HG02885 (cell line): ENCODE data around the gene MYLK.

Experiments
- ATAC-seq: cut with Tn5 transposase; IDR thresholded peaks from one replicate; pipeline ENCODE4 v1.9.1; 2021; ENCODE audit warnings: mild to moderate bottlenecking; ENCODE audit not compliant: unreplicated experiment, poor library complexity

Gene MYLK

DNA sequence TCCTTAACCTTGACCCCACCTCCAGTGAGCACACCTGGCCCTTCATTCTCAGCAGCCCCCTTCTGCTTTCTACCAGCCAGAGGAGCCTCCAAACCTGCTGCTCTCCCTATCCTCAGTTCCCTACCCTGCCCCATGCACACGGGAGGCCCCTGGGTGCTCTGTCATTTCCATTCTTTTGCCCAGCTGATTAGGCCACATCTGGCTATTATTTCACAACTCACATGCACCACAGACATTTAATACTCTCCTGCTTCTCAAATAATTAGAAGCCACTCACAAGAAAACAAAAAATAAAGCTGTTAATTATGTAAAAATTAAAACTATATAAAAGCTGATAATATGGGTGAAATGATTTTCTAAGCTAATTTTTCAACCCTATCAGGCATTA lies 50.7 kb downstream of the MYLK start:
- no peak for ATAC-seq

DNA sequence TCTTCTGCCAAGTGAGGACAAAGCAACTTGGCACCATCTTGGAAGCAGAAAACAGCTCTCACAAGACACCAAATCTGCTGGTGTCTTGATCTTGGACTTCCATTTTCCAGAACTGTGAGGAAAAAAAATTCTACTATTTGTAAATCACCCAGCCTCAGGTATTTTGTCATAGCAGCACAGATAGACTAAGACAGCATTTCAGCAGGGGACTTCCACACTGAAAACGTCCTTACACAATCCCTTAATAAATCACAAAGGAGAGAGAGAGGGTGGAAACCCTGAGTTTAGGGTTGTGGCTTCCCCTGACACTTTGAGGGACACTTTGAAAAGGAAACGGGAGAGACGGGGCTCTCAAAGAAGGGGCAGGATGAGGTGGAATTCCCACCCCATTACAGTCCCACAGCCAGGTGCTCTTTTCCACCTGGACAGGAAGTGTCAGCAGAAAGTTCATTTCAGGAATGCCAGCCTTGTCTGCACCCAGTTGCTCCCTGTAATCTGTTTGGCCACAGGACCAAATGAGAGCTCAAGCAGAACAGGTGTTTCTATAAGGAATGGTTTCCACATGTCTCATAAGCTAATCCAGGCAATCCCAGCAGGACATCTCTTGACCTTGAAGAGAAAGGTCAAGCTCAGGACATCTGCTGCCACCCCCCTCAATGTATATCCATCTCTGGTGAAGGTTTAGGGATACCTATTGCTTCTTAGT lies 51.3 kb downstream of the MYLK start:
- no peak for ATAC-seq

DNA sequence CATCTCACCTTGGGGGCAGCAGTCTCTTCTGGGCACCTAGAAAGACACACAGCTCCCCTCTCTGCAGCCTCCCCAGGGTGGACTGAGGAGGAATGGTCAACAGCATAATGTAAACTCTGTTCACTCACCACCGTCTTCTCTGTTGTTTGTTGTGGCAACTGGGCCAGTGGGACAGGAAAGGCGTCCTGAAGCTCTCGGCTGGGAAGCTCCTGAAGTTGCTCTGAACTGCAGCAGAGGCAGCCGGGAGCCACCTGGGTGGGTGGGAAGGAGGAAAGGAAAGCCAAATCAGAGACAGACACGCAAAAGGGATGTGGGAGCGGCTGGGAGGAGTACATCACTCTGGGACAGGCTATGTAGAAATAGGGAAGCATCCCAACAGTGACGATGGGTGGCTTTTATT lies 52.7 kb downstream of the MYLK start:
- ATAC-seq = no peak

DNA sequence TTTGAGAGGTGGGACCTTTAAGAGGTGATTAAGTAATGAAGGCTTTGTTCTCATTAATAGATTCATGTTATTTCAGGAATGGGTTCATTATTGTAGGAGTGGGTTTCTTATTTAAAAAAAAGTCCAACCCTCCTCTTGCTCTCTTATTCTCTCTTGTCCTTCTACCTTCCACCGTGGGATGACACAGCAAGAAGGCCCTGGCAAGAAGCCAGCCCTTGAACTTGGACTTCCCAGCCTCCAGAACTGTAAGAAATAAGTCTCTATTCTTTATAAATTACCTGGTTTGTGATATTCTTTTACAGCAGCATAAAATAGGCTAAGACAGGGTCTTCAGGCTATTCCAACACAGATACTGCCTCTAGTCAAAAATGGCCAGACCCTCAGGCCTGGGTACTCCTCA lies 62.2 kb downstream of the MYLK start:
- ATAC-seq = no peak

DNA sequence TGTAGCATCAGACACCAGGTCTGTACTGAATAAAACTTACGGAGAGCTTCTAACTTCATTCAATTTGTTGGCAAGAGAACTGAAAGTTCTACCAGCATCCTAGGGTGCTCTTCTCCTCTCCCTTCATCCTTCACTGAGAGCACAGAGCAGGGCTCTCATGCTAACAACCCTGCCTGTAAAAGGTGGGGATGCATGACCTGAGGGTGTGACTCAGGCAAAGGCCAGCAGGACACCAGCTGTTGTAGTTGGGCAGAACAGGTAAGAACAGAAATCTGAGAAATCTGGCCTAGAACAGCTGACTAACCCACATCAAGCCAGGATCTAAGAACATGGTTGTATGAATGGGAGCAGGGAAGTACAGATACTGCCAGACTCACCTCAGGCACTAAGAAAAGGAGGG lies 64.2 kb downstream of the MYLK start:
- no peak for ATAC-seq

DNA sequence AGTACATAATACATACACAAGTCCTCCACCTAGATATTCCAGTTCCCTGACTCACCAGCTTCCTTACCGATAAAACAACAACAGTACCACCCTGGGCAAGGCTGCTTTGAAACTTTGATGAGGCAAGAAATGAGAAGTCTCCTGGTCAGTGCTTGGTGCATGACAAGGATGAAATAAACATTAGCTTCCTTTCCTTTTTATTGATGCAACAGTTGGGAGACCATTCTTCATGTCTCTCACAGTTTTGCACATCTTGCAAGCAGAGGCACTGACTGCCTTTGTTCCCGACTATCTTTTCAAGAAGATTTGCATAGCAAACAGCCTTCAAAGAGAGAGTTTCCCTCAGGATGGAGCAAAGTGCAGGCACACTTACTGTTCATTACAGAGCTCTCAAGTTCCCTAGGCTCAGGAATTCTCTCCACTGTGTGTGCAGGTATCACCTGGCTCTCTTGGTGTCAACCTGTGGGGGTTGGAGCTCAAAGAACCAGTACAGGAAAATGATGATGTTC lies 65.2 kb downstream of the MYLK start:
- ATAC-seq = no peak

DNA sequence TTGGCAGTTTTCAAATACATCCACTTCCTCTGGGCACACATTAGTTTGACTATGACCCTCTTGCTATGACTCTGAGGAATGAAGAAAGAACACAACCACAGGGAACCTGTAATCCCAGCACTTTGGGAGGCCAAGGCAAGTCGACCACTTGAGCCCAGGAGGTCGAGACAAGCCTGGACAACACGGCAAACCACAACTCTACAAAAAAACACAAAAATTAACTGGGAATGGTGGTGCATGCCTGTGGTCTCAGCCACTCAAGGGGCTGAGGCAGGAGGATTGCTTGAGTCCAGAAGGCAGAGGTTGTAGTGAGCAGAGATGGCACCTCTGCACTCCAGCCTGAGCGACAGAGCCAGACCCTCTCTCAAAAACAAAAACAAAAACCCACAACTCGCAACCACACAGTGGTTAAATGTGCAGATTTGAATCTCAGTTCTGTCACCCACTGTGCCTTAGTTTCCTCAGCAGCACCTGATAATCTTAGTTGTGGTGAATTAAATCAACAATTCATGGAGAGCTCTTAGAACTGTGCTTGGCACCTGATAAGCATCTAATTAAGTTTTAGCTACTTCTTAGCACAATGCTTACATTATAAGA lies 65.7 kb downstream of the MYLK start:
- no peak for ATAC-seq

DNA sequence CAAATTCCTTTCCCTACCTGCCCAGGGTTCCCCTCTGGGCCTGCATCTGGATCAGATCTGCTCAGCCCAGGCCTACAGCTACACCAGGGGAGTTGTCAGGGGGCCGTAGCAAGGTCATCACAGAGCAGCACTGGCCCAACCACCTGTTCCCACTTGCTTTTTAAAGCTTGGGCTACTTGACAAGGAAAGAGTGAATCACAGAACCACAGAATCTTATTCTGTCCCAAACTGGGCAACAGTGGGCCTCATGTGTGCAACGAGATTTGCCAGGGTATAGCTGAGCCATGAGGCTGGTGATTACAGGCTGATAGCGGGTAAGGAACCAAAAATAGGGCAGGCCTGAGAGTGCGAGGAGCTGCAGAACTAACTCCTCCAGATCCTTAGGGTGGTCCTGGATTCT lies 66.7 kb downstream of the MYLK start:
- no peak for ATAC-seq

DNA sequence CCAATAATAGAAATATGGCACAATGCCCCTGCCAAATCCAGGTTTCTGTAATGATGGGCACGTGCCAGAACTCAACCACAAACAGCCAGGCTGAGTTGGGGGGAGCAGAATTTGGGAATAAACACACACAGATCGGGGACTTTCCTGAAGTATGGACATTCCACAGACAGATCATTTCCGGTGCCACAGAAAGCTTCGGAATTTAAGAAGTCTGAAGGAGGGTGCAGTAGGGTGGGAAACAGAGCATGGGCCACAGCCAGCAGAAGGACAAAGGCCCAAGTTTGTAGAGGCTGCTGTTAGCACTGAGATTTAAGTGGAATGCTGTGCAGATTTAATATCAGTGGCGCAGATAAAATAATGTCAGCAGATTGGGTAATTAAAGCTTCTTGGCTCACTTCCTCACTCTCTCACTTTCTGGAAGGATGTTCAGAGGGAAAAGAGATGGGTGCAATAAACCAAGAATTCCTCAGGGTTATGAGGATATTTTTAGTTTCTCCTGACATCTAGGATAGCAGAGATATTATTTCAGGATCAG lies 67.4 kb downstream of the MYLK start:
- no peak for ATAC-seq

DNA sequence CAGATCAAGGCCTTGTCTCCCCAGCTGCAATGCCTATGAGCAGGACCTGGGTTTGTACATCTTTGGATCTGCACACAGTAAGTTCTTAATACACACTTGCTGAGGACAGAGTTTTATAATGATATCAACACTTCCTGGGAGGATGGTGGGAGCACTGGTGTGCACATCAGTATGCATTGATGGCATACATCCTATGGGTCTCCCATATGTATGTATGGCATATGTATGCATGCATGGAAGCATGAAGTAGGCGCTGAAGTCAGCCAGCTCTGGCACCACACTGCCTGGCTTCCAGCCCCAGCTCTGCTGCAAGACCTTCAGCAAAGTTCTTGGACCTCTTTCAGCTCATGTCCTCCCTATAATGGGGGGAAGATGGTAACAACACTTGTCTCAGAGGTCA lies 68.2 kb downstream of the MYLK start:
- no peak for ATAC-seq

DNA sequence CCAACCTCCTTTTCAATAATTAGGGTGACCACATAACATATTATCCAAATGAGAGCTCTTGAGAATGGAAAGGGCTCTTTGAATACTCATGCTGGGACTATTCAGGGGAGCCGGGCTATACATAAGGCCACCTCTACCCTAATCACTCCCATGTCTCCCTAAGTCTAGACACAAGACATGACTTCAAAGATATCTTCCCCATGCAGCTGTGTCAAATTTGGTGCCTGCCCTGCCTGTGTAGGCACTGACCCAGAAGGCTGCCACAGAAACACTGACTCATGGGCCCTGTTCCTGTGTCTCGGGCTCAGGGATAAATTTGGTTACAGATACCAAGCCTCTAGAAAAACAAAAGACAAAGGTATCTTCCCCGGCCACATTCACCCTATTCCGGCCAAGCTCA lies 70.3 kb downstream of the MYLK start:
- no peak for ATAC-seq

DNA sequence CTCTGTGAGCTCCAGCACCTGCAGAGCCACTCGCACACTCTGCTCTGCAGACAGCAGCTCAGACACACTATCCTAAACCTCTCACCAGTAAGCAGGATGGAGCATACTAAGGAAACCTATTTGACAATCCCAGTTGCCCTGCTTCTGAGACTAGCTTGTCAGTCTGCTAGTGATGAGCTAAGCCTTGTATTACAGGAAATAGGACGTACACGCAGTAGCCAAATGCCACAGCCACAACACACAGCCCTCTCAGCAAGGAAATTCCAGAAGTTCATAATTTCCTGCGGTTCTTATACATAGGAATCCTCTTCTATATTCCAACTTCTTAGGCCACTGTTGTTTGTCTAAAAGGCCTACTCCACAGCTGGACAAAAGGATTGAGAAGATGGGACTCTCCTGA lies 74.5 kb downstream of the MYLK start:
- ATAC-seq = no peak

DNA sequence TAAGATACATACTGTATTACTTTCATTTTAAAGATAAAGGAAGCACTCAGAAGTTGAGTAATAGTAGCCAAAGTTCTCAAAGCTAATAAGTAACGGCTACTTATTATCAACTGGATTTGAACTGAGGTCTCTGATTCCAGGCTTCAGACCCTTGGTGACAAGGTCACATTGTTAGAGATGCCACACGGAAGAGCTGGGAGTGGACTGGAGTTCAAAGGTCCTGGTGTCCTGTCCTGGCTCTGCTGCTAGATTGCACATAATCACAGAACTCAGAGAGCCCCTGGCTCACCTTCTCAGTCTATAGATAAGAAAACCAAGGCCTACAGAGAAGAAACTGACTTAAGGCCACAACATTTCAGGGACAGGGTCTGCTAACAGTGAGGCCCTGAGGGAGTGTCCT lies 75.3 kb downstream of the MYLK start:
- no peak for ATAC-seq

DNA sequence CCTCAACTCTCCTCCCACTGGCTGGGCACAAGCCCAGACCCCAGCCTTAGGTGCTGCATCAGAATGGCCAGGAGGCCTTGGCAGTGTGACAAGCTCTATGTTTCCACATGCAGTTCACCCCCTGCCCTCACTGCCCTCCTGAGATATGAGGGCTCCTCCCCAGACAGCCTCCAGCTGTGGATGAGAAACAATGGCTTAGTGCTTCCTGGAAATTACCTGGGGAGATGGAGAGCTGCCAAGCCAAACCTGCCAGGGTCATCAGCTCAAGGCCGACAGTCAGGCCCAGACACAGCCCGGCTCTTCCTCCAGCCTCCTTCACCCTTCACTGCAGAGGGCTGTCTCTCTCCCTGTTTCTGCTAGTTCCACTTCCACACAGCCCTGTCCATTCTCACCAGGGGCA lies 76.3 kb downstream of the MYLK start:
- ATAC-seq = no peak

DNA sequence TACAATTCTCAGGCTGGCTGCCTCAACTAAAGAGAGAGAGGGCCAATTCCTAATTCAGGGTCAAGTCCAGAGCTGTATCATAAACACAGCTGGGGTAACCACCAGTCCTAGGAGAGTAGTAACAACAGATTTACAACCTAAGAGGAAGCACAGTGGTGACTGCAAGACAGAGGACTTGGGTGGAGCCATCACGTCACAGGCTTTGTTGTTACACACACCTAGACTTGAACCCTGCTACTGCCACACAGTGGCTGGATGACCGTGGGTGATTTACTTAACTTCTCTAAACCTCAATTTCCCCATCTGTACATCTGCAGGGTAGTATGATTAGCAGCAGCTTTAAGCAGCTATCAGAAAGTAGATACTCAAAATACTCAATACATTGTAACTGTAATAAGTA lies 78.6 kb downstream of the MYLK start:
- ATAC-seq = no peak

DNA sequence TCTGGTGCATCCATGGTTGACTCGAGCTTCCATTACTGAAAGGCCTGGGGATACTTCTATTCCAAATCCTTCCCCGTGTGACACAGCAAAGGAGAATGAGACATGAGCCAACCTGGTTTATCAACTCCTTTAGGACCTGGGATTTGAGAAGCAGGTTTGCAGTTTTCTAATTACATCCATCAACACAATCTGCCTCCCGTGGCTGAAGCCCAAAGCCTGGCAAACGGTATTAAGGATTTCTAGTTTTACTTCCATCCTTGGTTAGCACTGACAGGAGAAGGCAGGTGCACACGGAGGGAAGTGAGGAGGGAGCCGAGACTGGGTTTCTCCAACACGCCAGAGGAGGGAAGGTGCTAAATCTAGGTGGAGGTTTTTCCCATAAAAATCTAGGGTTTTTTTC lies 79.0 kb downstream of the MYLK start:
- no peak for ATAC-seq

DNA sequence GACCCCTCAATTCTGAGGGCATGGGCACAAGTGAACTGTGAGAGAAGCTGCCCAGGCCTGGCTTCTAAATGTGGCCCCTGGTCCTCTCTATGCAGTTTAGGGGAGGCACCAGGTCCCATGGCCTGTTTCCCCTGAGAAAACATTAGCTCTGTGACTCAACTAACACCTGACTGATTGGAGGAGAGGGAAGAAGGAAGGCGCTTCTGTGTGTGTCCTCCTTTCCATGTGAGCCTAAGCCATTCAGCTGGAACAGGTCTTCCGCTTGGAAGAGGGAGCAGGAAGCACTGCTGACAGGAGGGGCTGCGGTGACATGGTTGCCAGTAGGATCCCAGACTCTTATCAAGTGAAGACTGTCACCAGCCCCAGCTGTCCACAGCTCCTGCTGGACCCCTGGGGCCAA lies 79.5 kb downstream of the MYLK start:
- no peak for ATAC-seq

DNA sequence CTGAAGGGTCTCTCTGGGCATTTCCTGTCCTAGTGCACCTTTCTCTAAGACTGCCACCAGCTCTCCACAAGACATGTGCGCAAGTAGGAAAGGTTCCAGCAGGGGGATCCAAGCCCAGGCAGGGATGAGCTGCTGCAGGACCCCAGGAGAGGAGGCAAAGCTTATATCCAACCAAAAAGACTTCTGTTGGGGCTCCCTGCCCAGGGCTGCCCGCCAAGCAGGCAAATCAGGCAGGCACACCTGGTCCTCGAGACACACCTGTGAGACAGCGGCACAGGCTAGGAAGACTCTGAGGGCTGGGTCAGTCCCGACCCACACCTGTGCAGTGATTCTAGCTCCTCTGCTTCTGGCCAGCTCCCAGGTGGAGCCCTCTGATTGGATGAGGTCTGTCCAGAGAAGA lies 80.6 kb downstream of the MYLK start:
- ATAC-seq = no peak

DNA sequence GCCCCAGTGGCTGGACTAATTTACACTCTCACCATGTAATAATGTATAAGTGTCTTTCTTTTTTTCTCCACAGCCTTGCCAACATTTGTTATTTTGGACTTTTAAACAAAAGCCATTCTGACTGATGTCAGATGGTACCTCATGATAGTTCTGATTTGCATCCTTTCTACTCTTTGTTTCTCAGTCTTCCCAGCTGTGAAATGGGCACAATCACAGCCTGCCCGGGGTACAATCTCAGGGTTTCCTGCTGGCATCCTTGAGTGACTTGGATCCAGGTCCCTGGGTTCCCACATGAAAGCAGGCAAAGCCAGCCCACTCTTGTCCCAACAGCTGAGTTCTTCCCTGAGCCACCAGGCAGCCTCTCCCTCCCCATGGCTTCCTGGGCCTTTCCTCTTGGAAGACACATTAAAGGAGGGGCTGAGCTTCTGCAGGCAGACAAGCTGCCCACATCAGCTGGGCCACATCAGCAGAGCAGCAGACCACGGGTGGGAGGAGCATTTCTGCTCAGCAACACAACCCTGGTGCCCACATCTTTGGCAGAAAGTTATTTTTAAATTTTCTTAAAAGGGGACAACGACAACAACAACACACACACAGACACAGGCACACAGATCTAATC lies 82.0 kb downstream of the MYLK start:
- no peak for ATAC-seq

DNA sequence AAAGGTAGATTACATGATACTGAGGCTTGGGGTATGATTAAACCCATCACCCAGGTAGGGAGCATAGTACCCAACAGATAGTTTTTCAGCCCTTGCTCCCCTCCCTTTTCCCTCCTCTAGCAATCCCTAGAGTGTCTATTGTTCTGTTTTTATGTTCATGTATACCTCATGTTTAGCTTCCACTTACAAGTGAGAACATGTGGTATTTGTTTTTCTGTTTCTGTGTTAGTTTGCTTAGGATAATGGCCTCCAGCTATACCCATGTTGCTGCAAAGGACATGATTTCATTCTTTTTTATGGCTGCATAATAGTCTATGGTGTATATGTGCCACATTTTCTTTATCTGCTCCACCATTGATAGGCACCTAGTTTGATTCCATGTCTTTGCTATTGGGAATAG lies 82.7 kb downstream of the MYLK start:
- no peak for ATAC-seq

DNA sequence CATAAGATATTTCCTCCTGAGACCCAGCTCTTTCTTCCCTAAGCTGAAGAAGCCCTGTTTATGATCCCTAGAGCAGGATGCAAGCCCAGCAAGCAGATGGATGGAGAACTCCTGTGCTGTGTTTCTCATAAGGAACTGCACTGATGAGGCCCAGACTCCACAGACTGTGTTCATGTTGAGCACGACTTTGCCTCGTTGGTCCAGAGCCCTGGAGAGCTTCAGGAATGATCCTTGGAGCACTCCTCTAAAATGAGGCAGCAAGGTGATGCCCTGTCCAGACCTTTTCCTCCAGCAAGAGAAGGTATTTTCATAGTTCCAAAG lies 83.8 kb downstream of the MYLK start:
- no peak for ATAC-seq
